ENCODE results near the gene GPR62.

DNA sequence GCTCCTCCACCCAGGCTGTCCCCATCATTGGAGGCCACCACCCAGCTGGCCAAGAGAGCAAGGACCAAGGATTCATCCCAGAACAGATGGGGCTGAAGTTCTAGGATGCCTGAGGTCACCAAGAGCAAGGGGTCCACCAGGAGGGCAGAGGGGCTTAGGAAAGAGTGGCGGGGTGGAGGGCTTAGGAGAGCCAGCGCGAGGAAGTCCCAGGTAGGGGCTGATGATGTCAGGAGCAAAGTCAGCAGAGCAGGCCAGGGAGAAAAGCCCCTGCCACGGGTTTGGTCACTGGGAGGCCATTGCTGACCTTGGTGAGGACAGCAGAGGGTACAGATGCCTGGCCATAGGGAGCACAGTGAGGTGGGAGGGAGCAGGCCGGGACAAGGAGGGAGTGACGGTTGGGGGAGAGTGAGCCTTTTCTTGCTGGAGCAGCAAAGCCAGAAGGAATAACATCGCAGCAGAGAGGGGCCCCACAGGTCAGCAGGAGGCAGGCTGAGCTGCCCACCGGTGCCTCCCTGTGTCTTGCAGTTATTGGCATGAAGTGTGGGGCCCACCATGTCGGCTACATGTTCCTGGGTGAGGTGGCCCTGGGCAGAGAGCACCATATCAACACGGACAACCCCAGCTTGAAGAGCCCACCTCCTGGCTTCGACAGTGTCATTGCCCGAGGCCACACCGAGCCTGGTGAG lies 7.8 kb upstream of the GPR62 start:
- TF ChIP-seq, protein P1, sequence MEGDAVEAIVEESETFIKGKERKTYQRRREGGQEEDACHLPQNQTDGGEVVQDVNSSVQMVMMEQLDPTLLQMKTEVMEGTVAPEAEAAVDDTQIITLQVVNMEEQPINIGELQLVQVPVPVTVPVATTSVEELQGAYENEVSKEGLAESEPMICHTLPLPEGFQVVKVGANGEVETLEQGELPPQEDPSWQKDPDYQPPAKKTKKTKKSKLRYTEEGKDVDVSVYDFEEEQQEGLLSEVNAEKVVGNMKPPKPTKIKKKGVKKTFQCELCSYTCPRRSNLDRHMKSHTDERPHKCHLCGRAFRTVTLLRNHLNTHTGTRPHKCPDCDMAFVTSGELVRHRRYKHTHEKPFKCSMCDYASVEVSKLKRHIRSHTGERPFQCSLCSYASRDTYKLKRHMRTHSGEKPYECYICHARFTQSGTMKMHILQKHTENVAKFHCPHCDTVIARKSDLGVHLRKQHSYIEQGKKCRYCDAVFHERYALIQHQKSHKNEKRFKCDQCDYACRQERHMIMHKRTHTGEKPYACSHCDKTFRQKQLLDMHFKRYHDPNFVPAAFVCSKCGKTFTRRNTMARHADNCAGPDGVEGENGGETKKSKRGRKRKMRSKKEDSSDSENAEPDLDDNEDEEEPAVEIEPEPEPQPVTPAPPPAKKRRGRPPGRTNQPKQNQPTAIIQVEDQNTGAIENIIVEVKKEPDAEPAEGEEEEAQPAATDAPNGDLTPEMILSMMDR (conservative IDR thresholded peaks at IDR 0.05; ENCODE audit: low read depth, low read length), result no peak
- no peak for TF ChIP-seq EZH2phosphoT487 (IDR thresholded peaks at IDR 0.05; ENCODE audit: borderline replicate concordance, low read length)
- TF ChIP-seq EZH2 (IDR thresholded peaks at IDR 0.05; ENCODE audit: low read length, unreplicated experiment), result no peak
